HTERT RPE-1 (cell line): ENCODE results near the gene TLCD2.
"Not testable (repeated sequence)": the region's sequence is repeated elsewhere in the genome, so short reads cannot be mapped to it uniquely, and the experiment has no call there.

Experiments used
- in situ Hi-C: fragments of 300-500 bp; cut with MboI; formaldehyde crosslinking; loops from 4 replicates; pipeline ENCODE4 v1.14.3; 2020; ENCODE audit warnings: low sequenced_read_pairs

TLCD2 gene

DNA sequence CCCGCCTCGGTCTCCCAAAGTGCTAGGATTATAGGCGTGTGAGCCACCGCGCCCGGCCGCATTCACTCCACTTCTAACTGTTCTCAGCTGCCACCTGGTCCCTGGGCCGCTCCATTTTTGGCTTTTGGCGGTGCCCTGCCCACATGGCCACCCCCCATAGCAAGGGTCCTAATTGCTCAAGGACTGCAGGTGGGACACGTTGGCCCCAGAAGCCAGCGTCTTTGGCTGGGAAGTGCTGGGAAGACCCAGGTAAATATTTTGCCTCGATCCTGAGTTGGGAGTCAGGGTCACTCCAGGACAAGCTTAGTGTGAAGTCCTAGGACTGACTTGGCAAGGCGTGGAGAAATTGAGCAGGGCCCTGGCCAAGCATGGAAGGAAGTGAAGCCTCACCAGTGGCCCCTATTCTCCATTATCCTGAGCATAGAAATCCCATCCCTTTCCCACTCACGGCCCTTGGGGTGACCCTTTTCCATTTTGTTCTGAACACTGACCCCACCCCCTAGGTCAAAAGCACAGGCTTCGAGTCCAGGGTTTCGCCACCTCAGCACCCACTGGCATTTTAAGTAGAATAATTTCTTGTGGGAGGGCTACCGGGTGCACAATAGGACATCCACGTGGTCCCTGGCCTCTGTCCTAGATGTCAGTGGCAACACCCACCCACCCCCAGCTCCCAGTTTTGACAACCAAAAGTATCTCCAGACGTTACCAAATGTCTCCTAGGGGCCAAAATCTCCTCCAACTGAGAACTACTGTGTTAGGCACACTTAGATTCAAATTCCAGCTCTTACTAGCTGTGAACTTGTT lies 8.4 kb upstream of the TLCD2 start:
- in situ Hi-C loops: no loop called here

DNA sequence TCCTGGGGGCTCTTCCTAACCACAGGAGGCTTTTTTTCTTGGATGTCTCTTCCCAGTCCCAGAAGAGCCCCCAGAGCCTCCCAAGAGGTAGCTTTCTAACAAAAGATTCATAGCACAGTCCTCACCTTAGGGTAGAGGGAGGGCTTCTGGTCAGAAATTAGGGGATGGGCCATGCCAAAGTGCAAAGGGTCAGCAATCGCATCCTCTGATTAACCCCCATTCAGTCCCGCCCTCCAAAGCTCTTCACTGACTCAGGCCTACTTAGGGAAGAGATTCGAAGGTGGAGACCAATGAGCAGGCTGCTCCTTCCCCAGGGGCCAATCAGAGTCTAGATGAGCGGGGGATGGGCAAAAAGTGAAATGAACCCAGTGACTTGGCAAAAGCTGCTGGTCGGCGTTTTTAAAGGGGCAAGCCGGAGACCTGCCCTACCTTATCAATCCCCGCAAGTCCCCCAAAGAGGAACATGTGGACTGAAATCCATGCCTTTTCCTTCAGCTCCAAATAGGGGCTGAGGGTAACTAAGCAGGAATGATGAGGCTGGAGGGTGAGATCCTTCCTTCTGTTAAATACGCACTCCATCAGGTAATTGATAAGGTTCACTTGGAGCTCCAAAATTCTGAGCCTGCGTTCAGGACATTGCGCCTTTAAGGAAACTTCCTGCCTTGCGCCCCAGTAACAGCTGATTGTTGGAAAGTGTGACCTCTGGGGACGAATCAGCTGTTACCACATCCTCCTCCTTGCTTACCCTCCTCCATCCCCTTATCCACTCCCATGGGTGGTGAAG lies 6.9 kb upstream of the TLCD2 start:
- in situ Hi-C loops: no loop called here

DNA sequence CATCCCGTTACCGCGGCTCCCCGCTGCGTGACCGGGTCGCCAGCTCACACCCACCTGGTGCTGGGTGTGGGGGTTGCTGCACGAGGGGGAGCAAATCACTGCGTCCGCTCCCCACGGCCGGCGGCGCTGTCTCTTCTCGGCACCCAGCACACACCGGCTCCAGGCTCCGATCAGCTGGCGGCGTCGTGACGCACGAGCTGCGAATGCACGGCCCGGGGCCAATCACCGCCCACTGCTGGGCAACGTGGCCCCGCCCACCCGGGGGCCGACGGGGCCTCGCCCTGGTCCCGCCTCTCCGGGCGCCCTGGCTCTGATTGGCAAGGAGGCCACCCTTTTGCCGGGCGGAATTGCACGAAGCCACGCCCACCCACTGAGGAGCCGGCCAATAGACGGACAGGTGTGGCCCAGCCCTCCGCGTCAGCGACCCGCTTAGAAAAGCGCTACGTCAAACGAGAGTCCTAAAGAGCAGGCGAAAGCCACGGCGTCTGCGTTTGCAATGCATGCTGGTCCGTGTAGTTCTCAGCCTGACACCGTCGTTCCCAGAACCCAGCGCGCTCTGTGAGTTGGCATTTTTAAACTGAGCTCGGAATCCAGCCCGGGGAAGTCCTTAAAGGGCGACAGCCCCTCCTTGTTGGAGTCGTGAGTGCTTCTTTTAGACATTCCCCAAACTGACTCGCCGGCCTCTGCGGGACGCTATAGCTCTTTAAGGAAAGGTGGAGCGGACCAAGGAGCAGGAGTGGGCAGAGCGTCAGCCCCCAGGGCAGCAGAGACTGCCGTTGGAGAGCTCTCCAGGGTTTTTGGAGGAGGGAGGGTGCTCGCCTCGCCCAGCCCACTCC lies 6.1 kb upstream of the TLCD2 start:
- in situ Hi-C loops: no loop called here

DNA sequence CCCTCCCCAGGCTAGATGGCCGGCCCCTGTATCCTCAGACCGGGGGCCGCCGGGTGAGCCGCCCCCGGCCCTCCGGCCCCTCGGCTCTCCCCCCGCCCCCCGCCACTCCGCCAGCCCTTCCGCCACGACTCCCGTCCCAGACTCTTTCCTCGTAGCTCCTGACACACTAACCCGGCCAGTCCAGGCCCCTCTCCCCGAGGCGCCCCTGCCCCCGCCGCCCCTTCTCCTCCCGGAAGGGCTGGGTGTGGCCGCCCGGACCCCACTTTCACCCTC lies 5.6 kb upstream of the TLCD2 start:
- in situ Hi-C loops: no loop called here

DNA sequence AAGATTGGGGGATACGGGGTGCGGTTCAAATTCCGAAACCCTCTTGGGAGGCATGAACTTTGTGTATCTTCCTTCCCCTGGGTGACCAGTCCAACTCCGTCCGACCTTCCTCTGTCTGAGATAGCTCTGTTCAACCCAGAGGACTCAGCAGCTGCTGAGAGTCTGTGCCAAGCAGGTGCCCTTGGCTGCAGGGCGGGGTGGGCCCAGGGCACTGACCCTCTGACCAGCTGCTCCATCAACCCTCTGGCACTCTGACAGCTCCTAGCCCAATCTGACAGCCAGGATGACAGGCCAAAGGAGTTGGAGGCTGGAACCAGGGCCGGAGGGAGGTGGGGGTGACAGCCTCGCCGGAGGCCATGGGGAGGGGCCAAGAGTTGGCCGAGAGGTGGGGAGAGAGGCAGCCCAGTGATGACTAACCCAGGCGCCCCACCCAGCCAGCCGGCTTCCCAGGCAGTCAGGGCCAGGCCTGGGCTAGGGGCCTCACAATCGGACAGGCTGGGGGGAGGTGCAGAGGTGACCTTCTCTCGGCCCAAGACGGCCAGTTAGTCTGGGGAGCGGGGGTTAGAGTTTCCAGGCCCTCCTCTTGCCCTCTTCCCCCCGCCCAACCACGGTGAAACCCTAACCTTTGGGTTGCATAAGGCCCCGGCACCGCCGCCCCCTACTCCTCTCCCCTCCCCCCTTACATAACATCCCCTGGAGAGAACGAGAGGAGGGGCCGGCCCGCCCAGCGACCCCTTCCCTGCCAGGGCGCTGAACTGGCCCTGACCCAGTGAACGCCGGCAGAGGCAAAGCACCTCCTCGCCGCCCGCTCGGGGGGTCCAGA lies 5.0 kb upstream of the TLCD2 start:
- in situ Hi-C loops: no loop called here

DNA sequence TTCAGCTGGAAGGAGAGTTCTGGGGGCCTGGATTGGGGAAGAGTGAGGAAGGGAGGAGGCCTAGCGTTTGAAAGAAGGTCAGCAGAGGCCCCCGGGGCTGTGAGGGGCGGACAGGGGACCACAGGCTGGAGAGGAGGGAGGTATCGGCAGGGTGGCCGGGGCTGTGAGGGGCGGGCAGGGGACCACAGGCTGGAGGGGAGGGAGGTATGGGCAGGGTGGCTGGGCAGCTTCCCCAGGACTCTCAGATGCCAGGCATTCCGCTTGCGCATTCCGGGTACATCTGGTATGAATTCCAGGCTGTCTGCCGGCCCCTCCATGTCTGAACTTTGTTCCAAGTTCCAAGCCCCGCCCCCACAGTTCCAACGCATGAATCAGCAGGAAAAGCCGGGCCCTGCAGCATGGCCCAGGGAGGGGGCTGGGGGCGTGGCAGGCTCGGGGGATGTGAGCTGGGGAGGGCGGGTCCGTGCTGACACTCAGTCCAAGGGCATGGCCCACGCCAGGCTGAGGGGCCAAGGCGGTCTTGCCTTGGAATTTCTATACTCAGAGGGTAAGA lies 4.3 kb upstream of the TLCD2 start:
- in situ Hi-C loops: no loop called here

DNA sequence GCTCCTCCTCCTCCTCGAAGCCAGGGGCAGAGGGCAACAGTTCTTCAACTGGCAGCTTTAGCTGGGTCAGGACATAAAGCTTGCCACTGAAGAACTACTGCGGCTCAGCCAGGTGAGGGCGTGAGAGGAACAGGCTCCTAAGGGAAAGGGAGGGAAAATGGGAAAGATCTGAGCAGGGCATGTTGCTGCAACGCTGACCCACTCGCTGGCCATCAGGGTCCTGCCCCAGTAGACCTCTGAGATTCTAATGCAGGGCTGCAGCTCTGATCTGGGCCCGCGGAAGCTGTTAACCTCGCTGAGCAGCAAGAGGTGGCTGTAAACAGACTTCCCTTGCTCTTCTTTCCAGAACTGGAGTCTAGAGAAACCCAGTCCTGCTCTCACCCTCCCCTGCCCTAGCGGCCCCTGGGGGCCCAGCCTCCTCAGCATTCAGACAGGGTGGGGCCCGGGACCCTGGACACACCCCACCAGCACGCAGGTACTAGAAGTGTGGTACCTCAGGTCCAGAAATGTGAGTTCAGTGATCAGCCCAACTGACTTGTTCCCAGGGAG lies 3.8 kb upstream of the TLCD2 start:
- in situ Hi-C loops: no loop called here

DNA sequence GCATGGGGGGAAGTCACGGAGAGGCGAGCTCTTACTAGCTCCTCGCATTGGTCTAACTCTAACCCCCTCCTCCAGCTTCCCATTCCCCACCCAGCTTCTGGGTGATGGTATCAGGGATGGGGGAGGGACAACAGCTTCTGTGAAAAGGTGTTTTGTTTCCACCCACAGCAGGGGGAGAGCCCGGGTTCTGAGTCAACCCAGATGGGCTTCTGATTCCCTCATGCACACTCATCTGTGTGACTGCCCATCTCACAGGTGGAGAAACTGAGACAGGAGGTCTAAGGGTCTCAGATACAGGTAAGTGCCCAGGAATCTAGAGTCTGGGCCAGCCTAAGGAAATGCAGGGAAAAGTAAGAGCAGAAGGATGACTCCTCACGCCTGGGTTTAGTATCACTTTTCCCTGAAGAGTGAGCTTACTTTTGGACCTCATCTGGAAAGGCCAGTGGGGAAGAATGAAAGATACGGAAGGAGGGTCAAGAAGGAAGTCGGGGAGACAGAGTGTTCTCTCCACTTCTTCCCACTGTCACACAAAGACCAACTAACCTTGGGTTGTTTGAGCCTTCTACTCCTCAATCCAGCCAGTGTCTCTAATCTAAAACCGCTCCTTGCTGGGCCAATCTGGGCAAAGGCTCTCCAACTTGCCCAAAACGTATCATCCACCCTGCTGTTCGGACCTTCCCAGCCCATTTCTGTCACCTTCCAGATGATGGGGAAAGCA lies 3.1 kb upstream of the TLCD2 start:
- in situ Hi-C loops: no loop called here

DNA sequence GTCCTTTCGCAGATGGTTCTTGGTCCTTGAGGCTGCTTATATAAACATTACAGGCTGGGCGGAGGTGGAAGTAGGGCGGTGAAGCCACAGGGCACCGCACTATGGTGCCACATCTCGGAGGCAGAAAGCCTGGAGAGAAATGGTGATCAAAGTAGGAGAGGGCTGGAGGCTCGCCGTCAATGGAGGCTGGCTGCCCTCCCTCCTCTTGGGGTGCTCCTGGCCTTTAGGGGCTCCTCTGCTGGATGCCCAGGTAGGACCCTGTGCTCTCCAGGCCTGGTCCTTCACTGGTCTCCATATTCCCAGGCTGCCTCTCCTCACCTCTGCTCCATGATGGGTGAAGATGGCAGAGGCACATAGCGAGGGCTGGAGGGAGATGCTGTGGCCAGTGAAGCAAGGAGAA lies 2.1 kb upstream of the TLCD2 start:
- in situ Hi-C loops: no loop called here

DNA sequence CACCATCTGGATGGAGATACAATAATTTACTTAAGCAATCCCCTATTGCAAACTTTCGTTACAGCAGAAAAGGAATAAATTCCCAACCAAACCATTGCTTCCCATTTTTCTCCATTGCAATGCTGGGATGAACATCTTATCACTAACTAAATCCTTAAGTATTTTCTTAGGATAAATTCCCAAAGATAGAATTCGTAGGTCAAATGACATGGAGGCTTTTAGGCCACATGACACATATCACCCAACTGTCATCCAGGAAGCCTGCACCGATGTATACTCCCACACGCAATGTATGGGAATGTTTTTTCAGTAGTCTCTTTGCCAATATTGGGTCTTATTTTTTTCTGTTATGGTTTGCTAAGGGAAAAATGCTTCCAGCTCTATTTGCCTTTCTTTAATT lies 1.6 kb upstream of the TLCD2 start:
- in situ Hi-C loops: no loop called here

DNA sequence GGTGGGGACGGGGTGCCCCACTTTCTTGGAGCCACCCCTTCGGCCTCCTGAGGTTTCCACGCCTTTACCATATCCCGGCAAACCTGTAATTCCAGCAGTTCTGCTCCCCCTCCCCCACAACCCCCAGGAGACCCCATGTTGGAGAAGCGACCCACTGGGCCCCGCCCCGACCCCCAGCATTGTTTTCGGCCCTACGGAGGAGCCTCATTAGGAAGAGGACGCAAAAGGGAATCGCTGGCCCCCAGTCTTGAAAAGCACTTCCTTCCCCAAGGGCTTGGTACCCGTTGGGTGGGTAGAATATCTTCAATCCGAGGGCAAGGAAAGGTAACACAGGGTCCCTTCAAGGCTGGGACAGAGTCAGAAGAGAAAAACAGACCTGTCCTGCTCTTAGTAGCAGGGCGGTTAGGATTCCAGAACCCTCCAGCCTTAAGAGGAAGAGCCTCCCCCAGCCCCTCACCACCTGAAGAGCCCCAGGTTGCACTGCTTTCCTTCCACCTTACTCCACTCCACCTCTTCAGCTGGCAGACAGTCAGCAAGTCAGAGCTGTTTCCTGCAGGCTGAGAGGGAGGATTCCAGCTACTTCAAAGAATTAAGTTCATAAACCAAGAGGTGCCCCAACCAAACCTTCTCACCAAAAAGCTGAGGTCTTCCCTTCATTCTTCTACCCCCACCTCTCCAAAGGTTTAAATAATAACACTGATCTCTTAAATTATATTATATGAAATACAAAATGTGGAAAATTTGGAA lies 803 bp upstream of the TLCD2 start:
- in situ Hi-C loops: no loop called here

DNA sequence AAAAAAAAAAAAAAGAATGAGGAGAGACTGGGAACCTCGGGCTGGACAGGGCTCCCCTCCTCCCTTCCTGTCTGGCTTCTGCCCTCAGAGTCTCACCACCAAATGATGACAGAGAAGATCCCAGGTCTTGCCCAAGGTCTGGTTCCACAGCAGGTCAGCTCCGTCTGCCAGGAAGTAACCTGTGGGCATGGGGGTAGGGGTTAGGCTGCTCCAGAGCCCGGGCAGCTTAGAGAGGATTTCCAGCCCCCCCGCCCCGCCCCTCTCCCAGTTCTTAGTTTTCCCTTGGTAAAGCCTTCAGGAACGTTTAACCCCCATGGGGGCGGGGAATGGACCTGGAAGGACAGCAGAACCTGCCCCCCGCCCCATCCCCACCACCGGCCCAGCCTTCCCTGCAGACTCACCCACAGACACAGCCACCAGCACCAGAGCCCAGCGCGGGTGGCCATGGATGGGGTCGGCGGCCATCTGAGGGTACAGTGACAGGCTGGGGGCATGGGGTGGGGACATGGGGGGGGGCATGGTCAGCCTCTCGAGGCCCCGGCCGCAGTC lies 700 bp downstream of the TLCD2 start:
- in situ Hi-C loops: no loop called here

DNA sequence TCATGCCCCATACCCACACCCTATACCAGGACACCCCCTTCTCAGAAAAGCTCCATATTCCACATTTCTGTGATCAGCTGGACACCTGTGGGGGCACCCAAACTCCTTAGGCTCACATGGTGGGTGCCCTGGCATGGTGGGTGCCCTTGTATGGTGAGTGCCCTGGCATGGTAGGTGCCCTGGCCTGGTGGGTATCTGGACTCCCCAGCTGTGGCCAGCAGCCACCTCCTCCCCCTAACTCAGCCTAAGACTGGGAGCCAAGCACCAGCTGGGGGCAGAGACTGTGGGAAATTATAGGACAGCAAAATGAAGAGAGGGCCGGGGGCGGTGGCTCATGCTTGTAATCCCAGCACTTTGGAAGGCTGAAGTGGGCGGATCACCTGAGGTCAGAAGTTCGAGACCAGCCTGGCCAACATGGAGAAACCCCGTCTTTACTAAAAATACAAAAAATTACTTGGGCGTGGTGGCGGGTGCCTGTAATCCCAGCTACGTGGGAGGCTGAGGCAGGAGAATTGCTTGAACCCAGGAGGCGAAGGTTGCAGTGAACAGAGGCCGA lies 1.3 kb downstream of the TLCD2 start:
- in situ Hi-C loops: not testable (repeated sequence)

DNA sequence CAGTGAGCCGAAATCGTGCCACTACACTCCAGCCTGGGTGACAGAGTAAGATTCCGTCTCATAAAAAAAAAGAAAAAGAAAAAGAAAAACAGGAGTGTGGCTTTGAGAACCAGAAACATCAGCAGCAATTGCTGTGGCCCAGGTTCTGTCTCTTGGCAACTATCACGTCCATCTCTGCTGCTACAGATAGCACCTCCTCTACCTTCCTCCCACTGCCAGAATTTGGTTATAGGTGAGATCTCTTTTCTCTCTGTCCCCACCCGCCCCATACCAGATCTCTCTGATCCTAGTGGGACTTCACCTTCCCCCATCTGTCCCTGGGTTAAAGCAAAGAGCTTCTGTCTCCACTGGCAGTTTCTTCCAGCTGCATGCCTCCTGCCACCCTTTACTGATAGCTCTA lies 3.1 kb downstream of the TLCD2 start:
- in situ Hi-C loops: no loop called here

DNA sequence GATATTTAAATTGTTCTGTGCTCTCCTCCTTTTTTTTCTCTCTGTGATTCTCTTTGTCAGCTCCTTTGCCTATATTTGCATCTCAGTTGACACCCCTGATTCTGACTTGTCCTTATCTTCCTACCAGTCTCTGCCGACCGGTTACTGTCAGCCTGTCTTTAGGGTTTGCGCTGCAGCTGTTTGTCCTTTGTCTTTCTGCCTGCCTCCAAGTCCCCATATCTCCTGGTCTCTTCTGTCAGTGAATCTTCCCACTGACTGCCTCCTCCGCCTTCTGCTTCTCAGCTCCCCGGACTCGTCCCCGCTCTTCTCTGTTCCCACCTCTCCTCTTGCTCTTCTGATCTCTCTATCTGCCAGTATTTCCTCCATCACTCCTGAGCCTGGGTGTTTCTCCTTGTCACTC lies 5.2 kb downstream of the TLCD2 start:
- in situ Hi-C loops: no loop called here

DNA sequence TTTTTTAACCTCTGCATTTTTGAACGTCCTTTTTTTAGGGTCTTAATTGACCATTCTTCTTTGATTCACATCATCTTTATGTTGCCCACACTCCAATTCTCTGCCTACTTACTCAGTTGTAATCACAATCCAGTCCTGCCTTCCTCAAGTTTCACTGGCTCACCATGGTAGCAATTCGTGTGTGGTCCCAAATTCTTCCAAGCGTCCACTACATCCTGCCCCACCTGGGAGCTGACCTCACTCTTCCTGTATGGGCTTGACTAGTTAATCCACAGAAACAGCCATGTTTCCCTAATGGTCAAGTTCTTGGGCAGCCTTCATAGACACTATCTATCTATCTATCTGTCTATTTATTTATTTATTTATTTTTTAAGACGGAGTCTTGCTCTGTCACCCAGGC lies 7.1 kb downstream of the TLCD2 start:
- in situ Hi-C loops: no loop called here

DNA sequence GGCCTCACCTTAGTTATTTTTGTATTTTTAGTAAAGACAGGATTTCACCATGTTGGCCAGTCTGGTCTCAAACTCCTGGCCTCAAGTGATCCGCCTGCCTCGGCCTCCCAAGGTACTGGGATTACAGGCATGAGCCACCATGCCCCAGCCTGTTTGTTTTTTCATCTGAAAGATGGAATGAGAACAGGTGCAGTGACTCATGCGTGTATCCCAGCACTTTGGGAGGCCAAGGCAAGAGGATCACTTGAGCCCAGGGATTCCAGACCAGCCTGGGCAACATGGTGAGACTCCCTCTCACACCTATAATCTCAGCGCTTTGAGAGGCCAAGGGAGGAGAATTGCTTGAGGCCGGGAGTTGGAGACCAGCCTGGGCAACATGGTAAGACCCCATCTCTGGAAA lies 10.3 kb downstream of the TLCD2 start:
- in situ Hi-C loops: not testable (repeated sequence)

DNA sequence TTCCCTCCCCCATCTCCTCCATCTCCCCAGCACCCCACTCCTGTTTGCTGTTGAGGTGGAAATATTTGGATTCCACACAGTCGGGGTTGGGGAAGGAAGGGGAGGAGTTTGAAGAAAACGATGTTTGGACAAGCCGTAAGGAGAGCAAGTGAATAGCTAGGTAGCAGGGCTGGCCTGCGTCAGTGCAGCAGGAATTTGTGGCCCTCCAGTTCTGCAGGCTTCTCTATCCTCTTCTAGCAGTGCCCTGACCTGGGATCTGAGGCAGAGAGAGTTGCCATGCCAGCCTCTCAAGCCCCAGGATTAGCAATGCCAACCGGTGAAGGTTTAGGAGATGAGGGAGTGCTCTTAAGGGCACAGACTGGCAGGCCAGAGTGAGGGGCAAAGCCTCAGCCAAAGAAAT lies 12.5 kb downstream of the TLCD2 start:
- in situ Hi-C loops: no loop called here
